ENCODE data around the gene EN1.
A peak's percentile ranks its signal among the peaks of the same experiment; 100 is the strongest.

EN1 gene

DNA sequence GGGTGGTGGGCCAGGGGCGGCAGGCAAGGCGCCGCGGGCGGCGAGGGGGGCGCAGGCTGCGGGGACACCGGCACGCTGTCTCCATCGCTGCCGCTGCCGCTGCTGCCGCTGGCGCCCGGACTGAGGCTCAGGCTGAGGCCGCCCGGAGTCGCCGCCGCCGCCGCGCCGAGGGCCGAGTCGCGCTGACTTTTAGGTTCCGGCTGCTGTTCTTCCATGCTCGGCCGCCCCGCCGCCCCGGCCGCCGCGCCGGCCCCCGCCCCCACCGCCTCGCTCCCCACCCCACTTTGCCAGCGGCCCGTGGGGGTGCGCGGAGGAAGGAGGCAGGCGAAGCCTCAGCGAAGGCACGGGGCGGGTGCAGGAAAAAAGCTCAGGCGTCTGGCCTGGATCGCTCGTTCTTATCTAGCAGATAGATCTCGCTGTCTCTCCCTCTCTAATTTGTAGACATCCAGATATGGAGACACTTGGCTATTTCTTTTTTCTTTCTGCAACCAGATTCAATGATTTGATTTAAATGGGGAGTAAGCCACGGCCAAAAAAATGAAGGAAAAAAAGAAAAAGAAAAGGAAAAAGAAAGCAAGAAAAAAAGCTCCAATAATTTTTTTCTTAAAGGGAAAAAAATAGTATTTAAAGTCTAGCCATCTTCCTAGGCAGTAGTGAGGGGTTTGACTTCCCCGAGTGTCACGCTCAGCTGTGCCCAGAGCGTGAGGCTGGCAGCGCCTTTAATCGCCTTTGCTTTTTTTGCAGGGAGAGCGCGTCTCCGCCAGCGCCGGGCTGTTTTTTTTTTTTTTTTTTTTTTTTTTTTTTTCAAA lies at the start of gene EN1:
Gene EN1 (minus strand): TSS at position 696 of the 809 bp plus-strand sequence. CDS start 481 bp downstream, at position 215.
- no peak for DNase-seq

DNA sequence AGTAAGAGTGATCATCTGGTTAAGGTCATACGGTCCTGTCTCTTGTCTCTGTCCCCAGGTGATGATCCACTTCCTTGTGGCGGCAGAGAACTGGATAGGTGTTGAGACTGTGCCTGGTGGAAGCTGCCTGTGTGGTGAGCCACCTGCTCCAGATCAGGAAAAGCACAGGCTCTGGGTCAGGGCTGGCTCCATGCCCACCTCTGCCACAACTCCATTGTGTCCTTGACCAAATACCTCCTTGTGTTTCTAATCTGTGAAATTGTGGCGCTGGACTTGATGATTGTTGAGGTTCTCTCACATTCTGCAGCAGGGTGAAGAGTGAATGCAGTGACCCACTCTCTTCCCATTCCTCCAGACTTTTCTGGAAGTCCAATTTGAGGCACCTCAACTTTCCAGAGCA lies 45.7 kb upstream of the EN1 start:
- DNase-seq = no peak

- no peak for DNase-seq
Observed at GRCh38 chr2:118889995-118890394, 42.5 kb upstream of the EN1 start.

GRCh38 chr2:118883792-118884191 lies 36.3 kb upstream of the EN1 start:
- DNase-seq = no peak

DNA sequence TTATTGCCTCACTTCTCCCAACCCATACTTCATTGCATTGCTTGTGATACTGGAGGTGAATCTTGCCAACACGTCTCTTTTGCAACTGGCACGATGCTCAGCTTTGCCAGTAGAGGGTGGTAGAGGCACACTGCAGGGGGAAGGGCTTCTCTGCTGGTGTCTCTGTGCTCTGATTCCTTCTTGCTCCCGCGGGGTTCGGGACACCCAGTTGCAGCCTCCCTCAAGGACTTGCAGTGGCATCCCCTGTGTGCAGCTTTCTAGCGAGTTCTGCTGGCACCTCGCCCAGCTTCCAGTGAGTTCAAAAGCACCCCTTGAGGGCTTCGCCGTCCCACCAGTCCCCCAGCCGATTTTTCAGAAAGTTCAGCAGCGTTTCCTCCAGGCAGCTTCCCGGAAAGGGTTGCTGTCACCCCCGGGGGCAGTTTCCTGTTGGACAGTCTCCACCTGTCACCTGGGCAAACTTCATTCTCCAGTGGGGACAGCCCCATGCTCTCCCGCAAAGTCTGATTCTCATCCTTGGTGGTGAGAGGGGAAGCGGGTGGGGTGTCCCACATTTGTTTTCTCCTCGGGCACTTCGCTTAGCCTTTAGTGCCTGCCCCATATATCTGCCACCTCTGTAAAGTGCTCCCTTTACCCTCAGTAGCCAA lies 35.4 kb upstream of the EN1 start:
- peak; percentile 62 for DNase-seq

DNA sequence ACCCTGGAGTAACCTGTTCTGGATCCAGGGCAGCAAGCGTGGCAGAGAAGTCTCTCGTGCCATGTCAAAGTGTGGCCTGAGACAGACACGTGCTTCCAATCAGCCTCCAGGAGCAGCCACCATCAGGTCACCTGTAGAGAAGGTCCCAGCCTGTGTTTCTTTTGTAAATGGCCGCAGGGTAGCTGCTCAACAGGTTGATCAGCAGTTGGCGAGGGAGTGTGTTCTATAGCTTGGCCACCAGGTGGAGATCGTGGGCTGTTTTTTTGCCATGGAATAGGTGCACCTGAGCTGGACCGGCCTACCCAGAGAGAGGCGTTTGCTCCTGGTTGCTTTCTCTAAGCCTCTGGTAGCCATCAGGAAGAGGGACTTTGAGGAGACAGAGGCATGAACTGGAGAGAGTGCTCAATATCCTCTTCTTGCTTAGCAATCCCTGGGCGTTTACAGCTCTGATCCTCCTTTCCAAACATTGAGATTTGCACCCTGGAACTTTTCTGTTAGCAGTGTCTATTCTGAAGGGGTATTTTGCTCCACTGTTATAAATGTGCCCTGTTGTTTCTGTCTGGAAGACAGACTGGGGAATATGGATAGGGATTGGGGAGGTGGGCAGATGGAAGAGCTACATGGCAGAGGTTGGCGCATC lies 34.2 kb upstream of the EN1 start:
- DNase-seq = peak; percentile 70

GRCh38 chr2:118880501-118880900 lies 33.1 kb upstream of the EN1 start:
- DNase-seq = no peak

DNA sequence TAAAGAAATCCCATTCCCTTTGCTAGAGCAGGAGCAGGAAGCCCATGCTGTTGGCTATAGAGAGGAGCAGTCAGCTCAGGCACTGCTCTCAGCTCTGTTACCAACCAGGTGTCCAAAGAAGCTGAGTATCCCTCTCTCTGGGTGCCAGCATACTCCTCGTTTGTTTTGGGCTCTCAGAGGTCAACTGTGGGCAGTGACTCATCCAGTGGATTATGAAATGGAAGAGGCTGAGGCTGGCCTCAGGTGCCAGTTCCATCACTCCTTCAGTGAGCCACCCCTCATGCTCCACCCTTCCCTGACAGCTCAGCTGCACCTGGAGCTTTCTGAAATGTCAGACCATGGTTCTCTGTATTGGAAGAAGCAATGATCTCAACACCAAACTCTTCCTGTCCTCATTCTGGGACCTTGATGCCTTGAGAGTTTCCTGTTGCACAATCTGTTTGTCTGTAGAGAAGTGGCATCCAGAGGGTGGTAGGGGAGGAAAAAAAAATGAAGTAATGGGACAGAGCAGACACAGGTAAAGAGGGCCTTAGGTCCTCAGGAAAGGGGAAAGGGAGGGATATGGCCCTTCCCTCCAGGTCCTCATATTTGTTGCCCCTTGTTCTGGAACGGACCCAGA lies 31.2 kb upstream of the EN1 start:
- DNase-seq = no peak

DNA sequence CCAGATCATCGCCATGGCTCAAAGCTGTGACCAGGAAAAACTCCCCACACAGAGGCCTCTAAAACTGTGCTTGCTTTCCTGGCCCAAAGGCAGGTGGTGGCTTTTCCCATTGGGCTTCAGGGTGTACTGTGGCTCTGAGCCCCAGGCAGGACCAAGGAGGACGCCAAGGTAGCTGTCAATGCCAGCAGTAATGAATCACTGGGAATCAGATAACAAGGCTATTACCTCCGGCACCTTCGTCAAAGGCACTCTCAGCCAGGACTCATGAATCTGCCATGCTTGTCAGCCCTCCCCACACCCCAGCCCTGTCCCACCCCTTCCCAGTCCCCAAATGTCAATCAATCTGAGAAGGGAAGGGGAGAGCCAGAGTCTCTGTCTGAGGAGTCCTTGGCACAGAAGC lies 27.9 kb upstream of the EN1 start:
- no peak for DNase-seq

- no peak for DNase-seq
Observed at GRCh38 chr2:118874324-118874723, 26.9 kb upstream of the EN1 start.

- no peak for DNase-seq
Observed at GRCh38 chr2:118865106-118865505, 17.7 kb upstream of the EN1 start.

- DNase-seq = no peak
Observed at GRCh38 chr2:118864207-118864606, 16.8 kb upstream of the EN1 start.

- DNase-seq = no peak
Observed at GRCh38 chr2:118861731-118862130, 14.3 kb upstream of the EN1 start.

DNA sequence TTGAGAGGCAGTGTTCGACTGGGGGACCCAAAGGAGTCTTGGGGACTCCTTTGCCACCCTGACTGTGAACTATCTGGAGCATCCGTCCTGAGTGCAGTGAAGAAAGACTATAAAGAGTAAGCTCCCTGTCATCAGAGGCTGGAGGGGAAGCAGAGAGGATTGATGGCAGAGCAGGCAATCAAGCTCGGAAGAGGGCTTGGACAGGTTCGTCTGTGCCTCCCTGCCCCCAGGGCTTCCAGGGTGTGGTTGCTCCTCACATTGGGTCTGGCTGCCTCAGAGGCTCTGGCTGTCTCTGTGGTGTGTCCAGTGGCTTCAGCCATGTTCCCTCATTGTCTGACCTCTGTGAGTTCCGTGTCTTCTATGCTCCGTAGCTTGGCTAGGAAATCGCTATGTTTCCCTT lies 13.8 kb upstream of the EN1 start:
- no peak for DNase-seq

GRCh38 chr2:118860506-118860905 lies 13.1 kb upstream of the EN1 start:
- no peak for DNase-seq

DNA sequence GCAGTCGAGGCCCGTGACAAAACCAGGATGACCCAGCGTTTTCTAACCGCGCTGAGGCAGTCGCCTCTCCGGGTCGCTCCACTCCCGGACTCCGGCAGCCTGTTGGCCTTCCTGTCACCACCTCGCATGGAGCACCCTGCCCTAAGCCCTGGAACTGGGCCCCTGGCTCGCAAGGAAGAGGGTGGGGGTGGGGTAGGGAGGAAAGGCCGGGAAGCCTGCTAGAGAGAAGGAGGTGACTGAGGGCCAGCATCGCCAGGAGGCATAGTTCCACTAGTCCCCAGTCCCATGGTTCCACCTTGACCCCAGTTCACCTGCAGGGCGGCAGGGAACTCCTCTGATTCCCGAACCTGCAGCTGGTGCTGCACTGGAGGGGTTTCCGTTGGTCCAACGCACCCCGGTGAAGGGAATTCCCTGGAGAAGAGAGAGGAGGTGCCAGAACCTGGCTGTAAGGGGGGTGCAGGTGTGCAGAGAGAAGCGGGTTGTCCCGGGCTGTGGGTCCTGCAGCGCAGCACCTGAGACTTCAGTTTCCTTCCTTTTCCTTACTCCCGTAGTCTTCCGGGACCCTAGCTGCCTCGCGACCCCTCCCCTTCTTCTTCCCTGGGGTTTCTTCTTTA lies 11.8 kb upstream of the EN1 start:
- DNase-seq = no peak

DNA sequence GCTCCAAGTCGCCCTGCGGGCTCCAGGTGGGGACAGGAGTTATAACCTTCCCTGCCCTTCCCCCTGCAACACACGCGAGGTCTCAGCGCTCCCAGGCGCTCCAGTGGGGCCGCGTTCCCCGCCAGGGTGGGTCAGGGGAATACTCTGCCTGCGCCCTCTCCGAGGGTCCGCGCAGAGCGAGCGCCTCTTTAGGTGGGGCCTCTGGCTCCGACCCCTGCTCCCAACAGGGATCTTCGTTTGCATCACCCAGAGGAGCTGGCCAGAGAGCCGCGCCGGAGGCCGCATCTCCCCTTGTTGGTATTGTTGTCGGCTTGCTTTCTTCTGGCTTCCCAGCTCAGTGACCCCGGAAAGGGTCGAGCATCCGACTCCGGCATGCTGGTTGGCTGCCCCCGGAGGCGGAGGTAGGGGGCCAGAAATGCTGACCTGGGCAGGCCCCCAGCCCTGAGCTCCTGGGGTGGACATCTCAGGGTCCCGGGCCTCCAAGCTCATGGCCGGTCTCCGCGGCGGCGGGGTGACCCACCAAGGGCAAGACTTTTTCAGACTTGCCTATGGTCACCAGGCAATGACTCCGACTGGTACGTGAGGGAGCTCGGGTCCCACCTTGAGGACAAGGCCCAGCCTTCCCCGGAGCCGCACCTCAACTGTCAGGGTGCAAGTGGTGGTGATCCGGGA lies 11.2 kb upstream of the EN1 start:
- DNase-seq = no peak

DNA sequence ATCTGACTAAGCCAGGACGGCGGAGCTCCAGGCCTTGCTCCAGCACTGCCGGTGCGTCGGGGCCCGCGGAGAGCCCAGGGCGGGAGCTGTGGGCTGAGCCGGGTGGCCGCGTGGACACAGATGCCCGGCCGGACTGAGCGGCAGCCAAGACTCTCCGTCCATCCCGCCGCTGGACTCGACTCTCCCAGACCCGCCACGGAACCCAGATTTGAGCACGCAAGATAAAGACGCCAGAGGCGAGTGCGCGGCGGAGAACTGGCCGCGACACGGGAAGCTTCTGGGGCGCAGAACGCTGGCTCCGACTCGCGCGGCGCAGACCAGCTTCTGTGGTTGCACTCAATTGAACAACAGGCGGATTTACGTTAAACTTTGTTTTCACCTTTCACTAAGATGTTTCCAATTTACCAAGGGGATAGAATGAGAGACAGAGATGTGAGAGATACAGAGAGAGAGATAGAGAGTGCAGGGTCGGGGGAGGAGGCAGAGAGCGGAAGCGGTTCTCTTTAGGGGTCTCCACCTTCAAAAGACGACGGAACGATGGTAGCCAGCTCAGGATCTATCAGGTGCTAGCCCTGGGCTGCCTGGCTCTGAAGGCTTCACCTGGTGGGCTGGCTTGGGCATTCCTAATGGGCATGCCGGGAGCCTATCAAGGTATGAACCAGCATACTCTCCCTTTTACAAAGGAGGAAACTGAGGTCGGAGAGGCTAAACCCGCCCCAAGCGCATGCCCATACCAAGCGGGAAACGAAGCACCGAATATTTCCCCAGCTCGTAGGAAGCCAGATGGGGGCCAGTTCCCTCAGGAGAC lies 10.4 kb upstream of the EN1 start:
- no peak for DNase-seq

GRCh38 chr2:118856978-118857676 lies 9.7 kb upstream of the EN1 start:
- no peak for DNase-seq

- no peak for DNase-seq
Observed at GRCh38 chr2:118856330-118856977, 9.0 kb upstream of the EN1 start.

All from activated CD4-positive, alpha-beta T cell treated with anti-CD3 and anti-CD28 coated beads, Interleukin-2, amount 50 U/mL, for 1 hour (primary cell).